AG09309 (cell line): ENCODE results near the gene PRPF40A.

Source experiments
- DNase-seq: peaks from one replicate; pipeline ENCODE4 v3.0.0-alpha.2; 2010; ENCODE audit warnings: low read depth
- H3K4me3 ChIP-seq: 2 replicates; pipeline ENCODE4 v1.5.1; 2011; ENCODE audit warnings: mild to moderate bottlenecking, low read depth, low read length, moderate library complexity; ENCODE audit not compliant: control insufficient read depth
- TF ChIP-seq, protein P1 (sequence below): IDR thresholded peaks from 2 replicates; pipeline ENCODE4 v1.5.1; 2011; ENCODE audit warnings: mild to moderate bottlenecking, low read depth, low read length, inconsistent platforms; ENCODE audit not compliant: insufficient read depth, control insufficient read depth; ENCODE audit errors: missing control alignments

Gene PRPF40A

DNA sequence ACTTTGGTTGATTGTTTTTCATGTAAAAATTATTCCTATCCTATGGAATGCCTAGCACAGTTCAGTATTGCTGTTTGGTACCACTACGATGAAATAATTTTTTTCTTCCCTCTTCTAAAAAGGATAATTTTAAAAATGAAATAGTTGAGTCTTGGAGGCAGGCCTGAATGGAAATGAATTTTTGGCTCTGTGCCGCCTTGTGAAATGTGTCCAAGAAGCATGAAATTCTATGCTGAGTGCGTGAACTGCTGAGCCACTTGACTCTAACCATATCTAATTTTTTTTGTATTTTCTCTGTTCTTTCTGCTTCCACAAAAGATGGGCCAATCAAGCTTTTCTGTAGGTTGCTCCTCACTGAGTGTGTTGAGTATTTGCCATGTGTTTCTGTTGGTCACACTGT is 95.0 kb downstream of the PRPF40A start:
- H3K4me3 ChIP-seq: no peak overlapping the region
- DNase-seq: no peak
- TF ChIP-seq, protein P1, sequence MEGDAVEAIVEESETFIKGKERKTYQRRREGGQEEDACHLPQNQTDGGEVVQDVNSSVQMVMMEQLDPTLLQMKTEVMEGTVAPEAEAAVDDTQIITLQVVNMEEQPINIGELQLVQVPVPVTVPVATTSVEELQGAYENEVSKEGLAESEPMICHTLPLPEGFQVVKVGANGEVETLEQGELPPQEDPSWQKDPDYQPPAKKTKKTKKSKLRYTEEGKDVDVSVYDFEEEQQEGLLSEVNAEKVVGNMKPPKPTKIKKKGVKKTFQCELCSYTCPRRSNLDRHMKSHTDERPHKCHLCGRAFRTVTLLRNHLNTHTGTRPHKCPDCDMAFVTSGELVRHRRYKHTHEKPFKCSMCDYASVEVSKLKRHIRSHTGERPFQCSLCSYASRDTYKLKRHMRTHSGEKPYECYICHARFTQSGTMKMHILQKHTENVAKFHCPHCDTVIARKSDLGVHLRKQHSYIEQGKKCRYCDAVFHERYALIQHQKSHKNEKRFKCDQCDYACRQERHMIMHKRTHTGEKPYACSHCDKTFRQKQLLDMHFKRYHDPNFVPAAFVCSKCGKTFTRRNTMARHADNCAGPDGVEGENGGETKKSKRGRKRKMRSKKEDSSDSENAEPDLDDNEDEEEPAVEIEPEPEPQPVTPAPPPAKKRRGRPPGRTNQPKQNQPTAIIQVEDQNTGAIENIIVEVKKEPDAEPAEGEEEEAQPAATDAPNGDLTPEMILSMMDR: no peak

GRCh38 chr2:152620985-152621384 is 96.3 kb downstream of the PRPF40A start:
- DNase-seq: no peak
- no peak overlapping the region for H3K4me3 ChIP-seq
- TF ChIP-seq, protein P1: no peak

- TF ChIP-seq, protein P1: no peak
- no peak overlapping the region for H3K4me3 ChIP-seq
- no peak for DNase-seq
Measured at GRCh38 chr2:152620208-152620607, 97.1 kb downstream of the PRPF40A start.

- TF ChIP-seq, protein P1: no peak
- no peak overlapping the region for H3K4me3 ChIP-seq
- no peak for DNase-seq
Measured at GRCh38 chr2:152618193-152618564, 99.1 kb downstream of the PRPF40A start.

GRCh38 chr2:152617456-152618192 is 99.6 kb downstream of the PRPF40A start:
- DNase-seq: no peak
- TF ChIP-seq, protein P1: no peak
- no peak overlapping the region for H3K4me3 ChIP-seq

- no peak overlapping the region for H3K4me3 ChIP-seq
- no peak for DNase-seq
- TF ChIP-seq, protein P1: no peak
Measured at GRCh38 chr2:152615177-152615576, 102.1 kb downstream of the PRPF40A start.

DNA sequence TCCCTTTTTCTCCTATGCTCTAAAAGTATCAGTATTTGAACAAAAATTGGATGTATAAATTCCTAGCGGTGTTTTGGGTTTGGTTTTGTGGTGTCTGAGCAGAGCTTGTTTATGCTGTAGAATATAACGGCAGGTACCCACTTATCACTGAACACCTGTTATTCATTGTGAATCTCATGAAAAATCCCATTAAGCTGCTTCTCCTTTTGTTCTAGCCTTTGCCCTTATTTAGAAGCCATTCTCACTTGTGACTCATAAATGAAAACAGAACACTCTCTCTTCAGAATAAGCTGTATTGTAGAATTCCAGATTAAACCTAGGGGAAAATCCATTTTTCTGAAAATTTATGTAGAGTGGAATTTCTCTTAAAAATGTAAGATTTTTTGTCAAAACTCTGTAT is 104.0 kb downstream of the PRPF40A start:
- TF ChIP-seq, protein P1: no peak
- no peak for DNase-seq
- no peak overlapping the region for H3K4me3 ChIP-seq
